Measurements from ENCODE around the gene CHST1.

Gene CHST1

GRCh38 chr11:45643598-45644260 lies 21.7 kb downstream of the CHST1 start:
- DNase-seq = no peak

GRCh38 chr11:45641961-45642360 lies 23.5 kb downstream of the CHST1 start:
- no peak for DNase-seq

- no peak for DNase-seq
Measured at GRCh38 chr11:45638051-45638450, 27.4 kb downstream of the CHST1 start.

GRCh38 chr11:45635907-45636306 lies 29.5 kb downstream of the CHST1 start:
- no peak for DNase-seq

GRCh38 chr11:45625611-45626010 lies 39.8 kb downstream of the CHST1 start:
- no peak for DNase-seq

GRCh38 chr11:45624095-45624494 lies 41.3 kb downstream of the CHST1 start:
- no peak for DNase-seq

GRCh38 chr11:45622861-45623260 lies 42.6 kb downstream of the CHST1 start:
- no peak for DNase-seq

- DNase-seq = no peak
Measured at GRCh38 chr11:45622283-45622682, 43.1 kb downstream of the CHST1 start.

GRCh38 chr11:45621588-45621987 lies 43.8 kb downstream of the CHST1 start:
- DNase-seq = no peak

GRCh38 chr11:45620243-45620642 lies 45.2 kb downstream of the CHST1 start:
- no peak for DNase-seq

GRCh38 chr11:45618897-45619296 lies 46.5 kb downstream of the CHST1 start:
- DNase-seq = no peak

- no peak for DNase-seq
Measured at GRCh38 chr11:45617871-45618601, 47.4 kb downstream of the CHST1 start.

GRCh38 chr11:45616802-45617549 lies 48.4 kb downstream of the CHST1 start:
- DNase-seq = no peak

- no peak for DNase-seq
Measured at GRCh38 chr11:45615182-45615792, 50.1 kb downstream of the CHST1 start.

GRCh38 chr11:45614196-45614828 lies 51.1 kb downstream of the CHST1 start:
- no peak for DNase-seq

- DNase-seq = no peak
Measured at GRCh38 chr11:45610627-45611026, 54.8 kb downstream of the CHST1 start.

- DNase-seq = no peak
Measured at GRCh38 chr11:45609902-45610301, 55.5 kb downstream of the CHST1 start.

GRCh38 chr11:45609337-45609736 lies 56.1 kb downstream of the CHST1 start:
- no peak for DNase-seq

- DNase-seq = no peak
Measured at GRCh38 chr11:45607995-45608394, 57.4 kb downstream of the CHST1 start.

GRCh38 chr11:45606514-45607281 lies 58.7 kb downstream of the CHST1 start:
- DNase-seq = no peak

GRCh38 chr11:45605051-45605450 lies 60.4 kb downstream of the CHST1 start:
- DNase-seq = no peak
